Stimulated activated CD8-positive, alpha-beta memory T cell treated with anti-CD3 and anti-CD28 coated beads, Interleukin-4, amount 100 ng/mL, for 4 hours (primary cell): Measurements from ENCODE around the gene KTI12.
"Not testable (repeated sequence)": the region's sequence is repeated elsewhere in the genome, so short reads cannot be mapped to it uniquely, and the experiment has no call there.

Experiments used
- DNase-seq, 2 donors: peaks; one replicate each; pipeline ENCODE4 v3.0.0-alpha.2; 2020; ENCODE audit warnings: low read depth in 2 of 2, low spot score in 1 of 2

KTI12 gene

DNA sequence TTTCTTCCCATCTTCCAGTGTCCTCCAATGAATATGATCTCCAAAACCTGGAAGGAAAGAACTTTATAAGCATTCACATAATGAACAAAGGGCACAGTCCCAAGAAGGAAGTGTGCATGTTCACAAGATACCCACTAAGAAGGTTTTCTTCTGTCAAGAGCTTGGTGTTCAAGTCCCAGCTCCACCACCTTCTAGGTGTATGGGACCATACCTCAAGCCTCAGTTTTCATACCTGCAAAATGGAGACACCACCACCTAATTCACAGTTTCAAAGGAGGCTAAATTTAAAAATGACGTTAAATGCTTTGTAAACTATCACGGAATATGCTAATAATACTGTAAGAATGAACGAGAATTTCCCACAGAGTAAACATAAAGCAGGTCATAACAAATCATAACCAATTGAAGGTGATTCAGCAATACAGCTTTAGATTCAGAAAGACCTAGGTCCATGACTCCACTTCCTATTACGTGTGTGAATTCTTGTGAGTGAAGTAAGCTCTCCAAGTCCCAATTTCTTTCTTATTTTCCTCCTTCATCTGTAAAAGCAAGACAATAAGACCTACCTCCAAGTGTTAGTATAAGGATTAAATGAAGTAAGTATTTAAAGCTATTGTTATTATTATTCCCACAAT, 8.1 kb upstream of the KTI12 start:
- no peak for DNase-seq

- DNase-seq: no peak
Measured at GRCh38 chr1:52037909-52038308, 4.3 kb upstream of the KTI12 start.

DNA sequence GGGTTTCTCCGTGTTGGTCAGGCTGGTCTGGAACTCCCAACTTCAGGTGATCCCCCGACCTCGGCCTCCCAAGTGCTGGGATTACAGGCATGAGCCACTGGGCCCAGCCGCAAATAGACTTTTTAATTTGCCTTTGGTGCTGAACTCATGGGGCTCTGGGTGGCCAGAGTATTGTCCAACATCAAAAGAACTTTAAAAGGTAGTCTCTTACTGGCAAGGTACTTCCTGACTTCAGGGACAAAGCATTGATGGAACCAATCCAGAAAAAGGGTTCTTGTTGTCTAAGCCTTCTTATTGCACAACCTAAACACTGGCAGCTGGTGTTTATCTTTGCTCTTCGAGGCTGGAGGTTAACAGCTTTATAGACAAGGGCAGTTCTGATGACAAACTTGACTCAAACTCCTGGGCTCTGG, 3.8 kb upstream of the KTI12 start:
- no peak for DNase-seq

GRCh38 chr1:52034050-52034384, 407 bp upstream of the KTI12 start:
- DNase-seq: no peak

DNA sequence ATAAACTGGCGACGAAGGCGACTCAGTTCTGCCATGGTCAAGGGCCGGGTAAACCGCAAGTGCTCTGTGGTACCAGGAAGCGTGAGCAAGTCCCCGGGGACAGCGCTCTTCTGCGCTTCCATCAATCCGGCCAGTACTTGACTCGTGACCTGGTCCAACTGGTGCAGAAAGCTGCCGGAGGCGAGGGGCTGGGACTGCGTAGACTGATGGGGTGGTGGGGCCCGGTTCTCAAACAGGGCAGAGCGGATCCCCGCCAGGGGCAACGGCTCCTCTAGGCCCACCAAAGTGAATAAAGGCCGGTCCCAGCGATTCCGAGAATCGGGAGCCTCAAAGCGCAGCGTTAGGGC, 852 bp downstream of the KTI12 start:
- no peak for DNase-seq

DNA sequence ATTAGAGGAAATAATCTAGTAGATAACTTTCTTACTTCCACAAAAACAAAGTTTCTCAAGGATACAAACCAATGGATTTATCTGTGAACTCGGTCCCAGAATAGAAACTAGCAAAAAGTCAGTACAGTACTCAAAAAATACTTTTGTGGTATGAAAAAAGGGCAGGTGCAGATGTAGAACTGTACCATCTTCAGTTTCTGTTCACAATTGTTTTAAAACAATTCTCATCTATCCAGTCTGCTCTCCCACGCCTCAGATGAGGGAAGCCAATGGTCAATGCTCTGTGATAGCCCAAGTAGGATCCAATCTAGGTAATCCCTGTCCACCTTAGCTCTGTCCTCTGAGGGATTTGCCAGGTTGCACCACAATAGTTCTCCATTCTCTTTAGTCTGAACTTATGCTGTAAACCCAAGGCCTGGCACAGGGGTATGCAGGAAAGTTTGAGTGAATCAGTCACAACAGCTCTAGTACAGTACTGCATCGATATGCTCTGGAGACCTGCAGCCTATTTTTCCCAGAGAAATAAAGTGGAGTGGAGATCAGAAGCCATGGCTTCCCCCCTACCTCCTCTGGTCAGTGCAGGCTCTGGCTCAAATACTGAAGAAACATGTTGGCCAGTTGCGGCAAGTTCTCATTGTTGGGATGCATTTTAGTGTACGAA, 1.4 kb downstream of the KTI12 start:
- no peak for DNase-seq

- not testable (repeated sequence) for DNase-seq
Measured at GRCh38 chr1:52028839-52029238, 4.8 kb downstream of the KTI12 start.

DNA sequence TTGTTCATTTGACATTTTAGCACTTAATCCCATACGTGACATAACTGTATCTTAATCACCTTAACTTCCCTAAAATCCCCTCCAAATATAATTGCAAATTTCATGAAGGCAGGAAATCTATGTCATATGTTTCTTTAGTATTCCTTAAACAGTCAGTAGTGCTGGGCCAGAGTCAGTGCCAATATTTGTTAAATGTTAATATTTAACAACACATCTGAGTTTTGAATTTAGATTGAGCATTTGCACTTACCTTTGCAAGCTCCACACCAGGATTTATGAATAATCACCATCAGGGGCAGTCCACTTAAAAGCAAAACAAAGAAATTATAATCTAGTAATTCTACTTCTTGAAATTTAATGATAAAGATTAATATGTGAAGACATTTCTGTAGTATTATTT, 5.3 kb downstream of the KTI12 start:
- DNase-seq: no peak

DNA sequence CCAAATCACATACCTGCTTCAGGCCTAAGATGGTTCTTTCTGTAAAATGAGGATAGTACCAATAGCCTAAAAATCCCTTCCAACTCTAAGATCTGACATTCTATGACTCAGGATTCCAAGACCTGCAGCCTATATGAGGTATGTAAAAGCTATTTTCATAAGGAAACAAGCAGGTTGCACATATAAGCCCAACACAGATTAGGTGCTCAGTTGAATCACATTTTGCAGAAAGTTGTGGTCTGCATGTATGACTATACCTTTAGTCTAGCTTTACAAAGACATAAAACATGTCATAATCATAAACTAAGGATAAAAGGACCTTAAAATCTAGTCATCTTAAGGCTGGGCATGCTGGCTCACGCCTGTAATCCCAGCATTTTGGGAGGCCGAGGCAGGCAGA, 7.3 kb downstream of the KTI12 start:
- no peak for DNase-seq

DNA sequence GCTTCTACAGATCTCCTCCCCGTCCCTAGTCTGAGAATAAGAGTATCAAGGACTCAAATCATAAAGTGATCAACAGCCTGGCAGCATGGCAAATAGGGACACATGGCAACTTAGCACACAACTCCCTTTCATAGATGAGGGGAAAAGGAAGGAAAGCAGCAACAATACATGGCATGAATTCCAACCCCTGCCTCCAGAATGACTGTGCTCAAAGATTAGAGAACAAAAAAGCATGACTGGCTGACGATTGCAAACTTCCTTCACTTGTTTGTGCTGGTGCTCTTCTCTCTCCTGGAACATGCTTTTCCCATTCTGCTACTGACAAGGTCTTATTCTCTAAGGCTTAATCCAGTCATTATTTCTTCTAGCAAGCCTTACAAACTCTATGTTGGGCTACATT, 11.5 kb downstream of the KTI12 start:
- DNase-seq: no peak

- DNase-seq: no peak
Measured at GRCh38 chr1:52008071-52008809, 25.4 kb downstream of the KTI12 start.

DNA sequence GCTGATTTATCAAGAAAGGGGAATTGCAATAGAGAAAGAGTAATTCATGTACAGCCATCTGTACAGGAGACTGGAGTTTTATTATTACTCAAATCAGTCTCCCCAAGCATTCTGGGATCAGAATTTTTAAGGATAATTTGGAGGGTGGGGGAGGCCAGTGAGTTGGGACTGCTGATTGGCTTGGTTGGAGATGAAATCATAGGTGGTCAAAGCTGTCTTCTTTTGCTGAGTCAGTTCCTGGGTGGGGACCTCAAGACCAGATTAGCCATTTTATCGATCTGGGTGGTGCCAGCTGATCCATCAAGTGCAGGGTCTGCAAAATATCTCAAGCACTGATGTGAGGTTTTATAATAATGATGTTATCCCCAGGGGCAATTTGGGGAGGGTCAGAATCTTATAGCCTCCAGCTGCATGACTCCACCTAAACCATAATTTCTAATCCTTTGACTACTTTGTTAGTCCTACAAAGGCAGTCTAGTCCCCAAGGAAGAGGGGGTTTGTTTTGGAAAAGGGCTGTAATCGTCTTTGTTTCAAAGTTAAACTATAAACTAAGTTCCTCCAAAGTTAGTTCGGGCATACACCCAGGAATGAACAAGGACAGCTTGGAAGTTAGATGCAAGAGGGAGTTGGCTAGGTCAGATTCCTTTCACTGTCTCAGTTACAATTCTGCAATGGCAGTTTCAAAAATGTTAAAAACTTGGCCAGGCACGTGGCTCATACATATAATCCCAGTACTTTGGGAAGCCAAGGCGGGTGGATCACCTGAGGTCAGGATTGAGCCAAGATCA, 26.2 kb downstream of the KTI12 start:
- DNase-seq: no peak

DNA sequence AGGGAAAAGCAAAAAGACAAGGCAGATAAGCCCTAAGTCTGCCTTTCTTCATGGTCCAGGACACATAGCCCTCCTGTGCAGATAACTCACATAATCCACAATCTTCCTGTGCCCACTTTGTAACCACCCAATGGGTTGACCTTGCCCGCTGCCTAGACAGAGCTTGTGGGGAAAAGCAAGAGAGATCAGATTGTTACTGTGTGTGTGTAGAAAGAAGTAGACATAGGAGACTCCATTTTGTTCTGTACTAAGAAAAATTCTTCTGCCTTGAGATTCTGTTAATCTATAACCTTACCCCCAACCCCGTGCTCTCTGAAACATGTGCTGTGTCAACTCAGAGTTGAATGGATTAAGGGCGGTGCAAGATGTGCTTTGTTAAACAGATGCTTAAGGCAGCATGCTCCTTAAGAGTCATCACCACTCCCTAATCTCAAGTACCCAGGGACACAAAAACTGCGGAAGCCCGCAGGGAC, 27.5 kb downstream of the KTI12 start:
- not testable (repeated sequence) for DNase-seq

GRCh38 chr1:52005548-52005947, 28.1 kb downstream of the KTI12 start:
- not testable (repeated sequence) for DNase-seq

GRCh38 chr1:52003877-52004276, 29.7 kb downstream of the KTI12 start:
- DNase-seq: no peak

DNA sequence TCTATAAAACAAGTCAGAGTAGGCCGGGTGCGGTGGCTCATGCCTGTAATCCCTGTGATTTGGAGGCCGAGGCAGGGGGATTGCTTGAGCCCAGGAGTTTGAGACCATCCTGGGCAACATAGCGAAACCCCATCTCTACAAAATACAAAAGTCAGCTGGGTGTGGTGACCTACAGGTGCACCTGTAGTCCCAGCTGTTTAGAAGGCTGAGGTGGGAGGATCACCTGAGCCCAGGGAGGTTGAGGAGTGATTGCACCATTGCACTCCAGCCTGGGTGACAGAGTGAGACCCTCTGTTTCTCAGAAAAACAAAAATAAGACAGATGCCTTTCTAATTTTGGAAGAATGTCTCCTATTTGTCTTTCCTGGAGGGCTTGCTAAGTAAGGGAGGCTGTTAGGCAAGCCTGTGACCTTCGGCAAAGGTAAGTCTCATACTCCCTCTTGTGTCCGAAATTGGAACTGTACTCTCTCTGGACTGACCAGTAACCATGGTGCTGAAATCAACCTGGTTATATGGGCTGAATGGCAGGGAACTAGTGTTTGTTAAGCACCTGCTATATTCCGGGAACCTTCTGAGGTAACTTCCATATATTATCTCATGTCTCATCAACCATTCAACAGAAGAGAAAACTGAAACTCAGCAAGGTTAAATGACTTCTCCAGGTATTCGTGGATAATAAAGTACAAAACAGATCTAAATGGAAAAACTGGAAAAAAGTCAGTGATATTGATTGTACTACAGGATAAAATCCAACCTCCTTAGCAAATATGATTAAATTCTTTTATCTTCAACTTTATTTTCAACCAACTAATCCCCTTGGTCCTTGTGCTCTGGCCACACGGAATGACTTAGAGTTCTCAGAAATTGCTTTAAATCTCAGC, 31.3 kb downstream of the KTI12 start:
- DNase-seq: peak in 1 of 2 donors; percentile 2

- no peak for DNase-seq
Measured at GRCh38 chr1:51998701-51999100, 34.9 kb downstream of the KTI12 start.

- DNase-seq: no peak
Measured at GRCh38 chr1:51997974-51998382, 35.6 kb downstream of the KTI12 start.

DNA sequence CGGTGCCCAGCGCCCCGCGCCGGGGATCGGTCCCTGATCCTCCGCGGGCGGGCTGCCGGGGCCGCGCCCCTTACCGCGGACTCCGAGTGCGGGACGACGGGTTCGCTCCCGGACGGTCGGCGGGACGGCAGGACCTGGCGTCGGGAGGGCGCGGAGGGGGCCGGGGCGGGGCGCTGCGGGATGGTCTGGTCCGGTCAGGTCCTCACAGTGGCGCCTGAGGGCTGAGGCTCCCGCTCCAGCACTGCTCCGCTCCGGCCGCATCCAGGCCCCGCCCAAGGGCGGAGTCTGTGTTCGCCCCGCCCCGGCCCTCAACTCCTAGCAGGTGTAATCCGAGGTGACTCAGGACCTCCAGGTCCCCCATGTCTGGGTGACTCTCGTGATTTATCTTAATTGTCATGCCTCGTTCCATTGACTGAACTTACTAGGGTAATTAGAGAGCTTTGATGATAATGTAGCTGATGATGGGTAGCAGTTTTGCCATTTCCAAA, 43.1 kb downstream of the KTI12 start, which contains the start of gene RAB3B:
TSS of gene RAB3B (minus strand) at position 223 of the 488 bp plus-strand sequence. CDS start 13,583 bp downstream, outside the sequence.
- DNase-seq: peak; percentile 73 to 75
